GM18861 (cell line): ENCODE data around the gene INPP5F.
A peak's percentile ranks its signal among the peaks of the same experiment; 100 is the strongest.
"Not testable (repeated sequence)": the region's sequence is repeated elsewhere in the genome, so short reads cannot be mapped to it uniquely, and the experiment has no call there.

Source experiments
- ATAC-seq: cut with Tn5 transposase; IDR thresholded peaks from one replicate; pipeline ENCODE4 v1.9.1; 2021; ENCODE audit not compliant: unreplicated experiment

Gene INPP5F

GRCh38 chr10:119859420-119860258 is 133.8 kb downstream of the INPP5F start:
- no peak for ATAC-seq

GRCh38 chr10:119860866-119861607 is 135.2 kb downstream of the INPP5F start:
- ATAC-seq: no peak

- ATAC-seq: no peak
Observed at GRCh38 chr10:119862524-119862923, 136.7 kb downstream of the INPP5F start.

GRCh38 chr10:119863951-119864565 is 138.2 kb downstream of the INPP5F start:
- ATAC-seq: no peak

- ATAC-seq: no peak
Observed at GRCh38 chr10:119865699-119866240, 139.9 kb downstream of the INPP5F start.

- ATAC-seq: no peak
Observed at GRCh38 chr10:119867317-119867716, 141.5 kb downstream of the INPP5F start.

- not testable (repeated sequence) for ATAC-seq
Observed at GRCh38 chr10:119869398-119869797, 143.5 kb downstream of the INPP5F start.

GRCh38 chr10:119871881-119872609 is 146.2 kb downstream of the INPP5F start:
- peak; percentile 25 for ATAC-seq

GRCh38 chr10:119872610-119872859 is 146.7 kb downstream of the INPP5F start, which contains the start of gene MCMBP:
Gene MCMBP (minus strand): TSS chr10:119872843. CDS start chr10:119872584, 259 bp downstream.
- ATAC-seq: no peak

GRCh38 chr10:119872860-119873681 is 147.2 kb downstream of the INPP5F start:
- ATAC-seq: peak; percentile 90

- no peak for ATAC-seq
Observed at GRCh38 chr10:119878524-119878923, 152.7 kb downstream of the INPP5F start.
